Measurements from ENCODE around the gene HEATR3.
A peak's percentile ranks its signal among the peaks of the same experiment; 100 is the strongest.

The HEATR3 gene

DNA sequence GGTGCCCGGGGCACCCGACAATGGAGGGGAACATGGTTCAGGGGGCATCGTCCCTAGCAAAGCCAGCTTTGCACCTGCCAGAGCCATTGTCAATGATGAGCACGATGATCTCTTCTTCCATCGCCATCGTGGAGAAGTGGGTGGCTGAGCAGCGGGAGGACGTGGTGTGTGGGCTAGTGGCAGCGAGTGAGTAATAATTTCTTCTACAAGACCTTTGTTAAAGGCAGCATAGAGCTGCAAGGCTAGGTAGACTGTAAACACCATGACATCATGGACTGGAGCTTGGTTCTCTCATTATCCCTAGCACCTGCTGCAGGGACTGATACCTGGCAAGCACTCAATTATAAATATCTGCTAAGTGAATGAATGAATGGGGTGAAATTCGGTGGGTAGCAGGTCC, 6.7 kb upstream of the HEATR3 start:
- no peak for DNase-seq

DNA sequence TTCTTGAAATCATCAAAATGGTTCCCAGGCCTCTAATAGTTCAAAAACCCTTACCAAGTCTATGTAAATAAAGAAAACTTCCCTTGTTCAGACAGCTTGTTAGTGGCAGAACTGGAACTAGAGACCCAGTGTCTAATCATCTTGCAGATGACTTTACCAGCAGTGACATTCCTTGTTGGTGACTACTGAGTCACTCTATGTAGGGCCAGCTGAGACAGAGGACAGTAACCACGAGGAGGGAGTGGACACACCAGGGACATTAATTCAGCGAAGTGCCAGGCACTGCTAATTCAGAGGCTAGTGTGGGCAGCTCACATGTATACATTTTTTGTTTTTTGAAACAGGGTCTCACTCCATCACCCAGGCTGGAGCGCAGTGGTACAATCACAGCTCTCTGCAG, 6.1 kb upstream of the HEATR3 start:
- no peak for DNase-seq

DNA sequence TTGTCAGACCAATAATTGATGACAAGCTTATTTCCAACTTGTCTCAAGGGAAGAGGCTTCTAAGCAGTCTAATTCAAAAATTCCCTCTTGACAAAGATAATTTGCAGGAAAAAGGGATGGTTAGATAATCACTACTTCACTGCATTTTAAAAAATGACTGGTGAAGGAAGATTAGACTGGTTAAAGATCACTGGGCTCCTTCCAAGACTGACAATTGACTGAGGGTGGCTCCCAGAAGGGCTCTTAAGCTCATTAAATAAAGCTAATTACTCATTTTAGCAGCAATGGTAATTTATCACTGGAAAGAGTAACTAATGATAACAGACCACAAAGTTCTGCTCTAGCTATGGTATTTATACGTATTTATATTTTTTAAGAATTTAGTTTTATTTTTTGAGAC, 4.4 kb upstream of the HEATR3 start:
- no peak for DNase-seq

DNA sequence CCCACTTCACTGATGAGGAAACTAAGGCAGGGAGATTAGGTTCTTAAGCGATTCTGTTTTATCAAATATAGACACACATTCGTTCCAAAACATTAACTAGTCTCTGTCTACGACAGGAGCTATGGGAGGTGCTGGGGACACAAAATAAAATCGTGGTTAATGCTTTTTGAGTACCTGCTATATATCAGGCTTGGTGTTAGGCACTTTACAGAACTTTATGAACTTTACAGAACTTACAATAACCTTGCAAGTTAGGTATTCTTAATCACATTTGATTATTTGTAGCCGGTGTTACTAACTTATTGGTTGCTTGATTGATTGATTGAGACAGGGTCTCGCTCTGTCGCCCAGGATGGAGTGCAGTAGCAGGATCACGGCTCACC, 538 bp upstream of the HEATR3 start:
- no peak for DNase-seq

DNA sequence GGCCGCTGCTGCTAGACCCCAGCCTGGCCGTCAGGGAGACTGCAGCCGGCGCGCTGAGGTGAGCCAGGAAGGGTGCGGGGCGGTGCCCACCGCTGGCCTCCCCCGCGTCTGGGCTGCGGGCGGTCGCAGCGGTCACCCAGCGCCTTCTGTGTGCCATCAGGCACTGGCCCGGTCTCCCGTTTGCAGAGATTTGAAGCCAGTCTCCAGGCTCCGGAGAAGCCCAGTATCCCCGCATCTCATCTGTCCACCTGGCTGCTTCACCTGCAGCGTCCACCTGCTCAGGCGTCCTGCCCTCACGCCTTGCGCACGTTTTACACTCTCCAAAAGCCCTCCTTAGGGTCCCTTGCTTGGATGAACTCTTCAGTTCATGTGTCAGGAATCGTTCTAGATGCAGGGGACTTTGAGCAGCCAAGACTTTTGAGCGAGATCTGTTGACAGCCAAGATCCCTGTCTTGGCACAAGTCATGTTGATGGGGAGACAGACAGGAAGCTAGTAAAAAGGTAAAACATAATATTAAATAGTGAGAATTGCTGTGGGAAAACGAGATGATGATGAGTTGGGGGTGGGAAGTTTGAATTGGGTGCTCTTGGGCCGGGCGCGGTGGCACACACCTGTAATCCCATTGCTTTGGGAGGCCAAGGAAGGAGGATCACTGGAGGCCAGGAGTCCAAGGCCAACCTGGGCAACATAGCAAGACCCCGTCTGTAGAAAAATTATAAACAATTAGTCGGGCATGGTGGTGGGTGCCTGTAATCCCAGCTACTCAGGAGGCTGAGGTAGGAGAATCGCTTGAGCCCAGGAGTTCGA, 916 bp downstream of the HEATR3 start:
- DNase-seq, result no peak

DNA sequence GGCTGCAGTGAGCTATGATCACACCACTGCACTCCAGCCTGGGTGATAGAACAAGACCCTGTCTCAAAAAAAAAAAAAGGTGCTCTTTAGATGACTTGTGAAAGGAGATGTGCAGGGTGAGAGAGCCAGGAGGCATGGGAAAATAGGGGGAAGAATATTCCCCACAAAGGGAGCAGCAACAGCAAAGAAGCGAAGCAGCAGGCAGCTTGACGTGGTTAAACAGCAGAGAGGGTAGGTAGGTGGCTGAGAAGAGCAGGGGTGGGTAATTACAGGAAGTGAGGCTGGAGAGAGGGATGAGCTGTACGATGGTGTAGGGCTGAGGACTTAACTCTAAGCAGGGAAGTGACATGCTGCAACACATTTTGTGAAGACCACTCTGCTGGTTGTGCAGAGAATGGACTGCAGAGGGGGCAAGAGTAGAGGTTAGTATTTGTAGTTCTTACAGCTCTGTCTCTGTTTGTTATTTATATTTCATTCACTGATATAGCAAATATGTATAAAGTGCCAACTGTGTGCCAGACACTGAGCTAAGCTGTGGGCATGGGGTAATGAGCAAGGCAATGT, 1.6 kb downstream of the HEATR3 start:
- DNase-seq, result peak; percentile 41

DNA sequence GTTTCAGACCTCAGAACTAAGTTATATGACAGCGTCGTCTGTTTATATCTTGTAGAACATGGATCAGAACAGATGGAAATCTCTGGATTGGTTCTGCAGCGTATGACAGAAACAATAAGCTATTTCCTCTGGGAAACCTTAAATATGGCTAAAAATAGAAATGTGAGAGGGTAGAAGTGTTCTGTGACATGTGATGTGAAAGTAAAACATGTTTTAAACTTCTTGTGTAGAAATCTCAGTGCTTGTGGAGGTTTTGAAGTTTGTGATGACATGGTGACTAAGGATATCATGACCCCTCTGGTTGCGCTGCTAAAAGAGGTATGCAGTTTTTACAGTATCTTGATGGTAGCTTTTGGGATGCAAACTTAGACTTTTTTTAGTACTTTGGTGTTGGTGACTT, 2.8 kb downstream of the HEATR3 start:
- no peak for DNase-seq

DNA sequence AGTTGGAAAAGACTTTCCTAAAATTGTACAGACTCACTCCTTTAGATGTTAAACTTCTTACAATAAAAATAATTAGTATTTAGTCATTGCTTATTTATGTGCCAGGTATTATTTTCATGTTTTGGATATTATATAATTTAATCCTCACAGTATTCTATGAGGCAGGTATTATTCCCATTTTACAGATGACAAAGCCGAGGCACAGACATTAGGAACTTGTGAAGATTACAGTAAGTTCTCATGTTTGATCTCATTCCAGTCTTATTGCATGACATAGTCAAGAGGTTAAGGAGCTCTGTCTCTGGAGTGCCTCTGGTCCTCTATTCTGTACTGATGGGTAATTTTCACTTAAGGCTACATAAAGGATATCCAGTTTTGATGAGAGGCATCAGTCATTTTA, 3.3 kb downstream of the HEATR3 start:
- DNase-seq, result no peak

DNA sequence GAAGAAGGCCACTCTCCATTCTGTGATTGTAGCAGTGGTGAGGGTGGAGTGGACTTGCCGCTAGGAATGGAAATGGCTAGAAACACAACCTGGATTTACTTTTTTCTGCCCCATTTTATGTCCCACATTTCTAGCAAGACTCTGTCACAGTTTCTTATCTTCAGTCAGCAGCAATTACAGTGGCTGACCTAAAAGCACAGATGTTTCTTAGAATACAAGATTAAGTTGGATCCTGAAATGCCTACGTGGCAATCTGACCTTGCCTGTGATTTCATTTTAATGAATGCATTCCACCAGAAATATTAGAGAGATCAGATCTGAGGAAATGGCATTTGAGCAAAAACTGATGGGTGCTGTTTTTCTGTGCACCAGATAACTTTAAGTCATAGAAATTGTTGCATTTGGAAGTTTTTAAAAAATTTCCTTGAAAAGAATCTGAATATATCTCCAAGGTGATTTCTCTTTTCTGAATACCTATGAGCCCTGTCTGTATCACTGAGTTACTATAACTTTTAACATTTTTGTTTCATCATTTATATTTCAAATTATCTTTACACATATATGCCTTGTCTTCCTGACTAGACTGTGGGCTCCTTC, 5.4 kb downstream of the HEATR3 start:
- DNase-seq, result no peak

DNA sequence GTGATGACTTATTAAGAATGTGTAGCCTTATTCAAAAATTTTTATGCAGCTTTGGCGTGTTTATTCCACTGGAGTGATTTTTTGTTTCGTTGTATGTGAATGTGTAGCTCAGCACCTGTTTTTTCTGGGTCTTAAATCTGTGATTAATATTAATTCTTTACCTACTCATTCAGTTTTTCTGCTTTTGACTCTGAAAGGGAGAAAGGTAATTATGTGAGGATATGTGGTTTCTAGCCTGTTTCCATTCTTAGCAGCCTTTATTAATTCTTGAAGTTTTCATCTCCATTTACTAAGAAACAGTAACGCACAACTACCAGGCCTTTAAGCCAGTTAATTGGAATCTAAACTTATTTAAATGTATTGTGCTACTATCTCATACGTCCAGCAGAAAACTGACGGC, 7.0 kb downstream of the HEATR3 start:
- no peak for DNase-seq

DNA sequence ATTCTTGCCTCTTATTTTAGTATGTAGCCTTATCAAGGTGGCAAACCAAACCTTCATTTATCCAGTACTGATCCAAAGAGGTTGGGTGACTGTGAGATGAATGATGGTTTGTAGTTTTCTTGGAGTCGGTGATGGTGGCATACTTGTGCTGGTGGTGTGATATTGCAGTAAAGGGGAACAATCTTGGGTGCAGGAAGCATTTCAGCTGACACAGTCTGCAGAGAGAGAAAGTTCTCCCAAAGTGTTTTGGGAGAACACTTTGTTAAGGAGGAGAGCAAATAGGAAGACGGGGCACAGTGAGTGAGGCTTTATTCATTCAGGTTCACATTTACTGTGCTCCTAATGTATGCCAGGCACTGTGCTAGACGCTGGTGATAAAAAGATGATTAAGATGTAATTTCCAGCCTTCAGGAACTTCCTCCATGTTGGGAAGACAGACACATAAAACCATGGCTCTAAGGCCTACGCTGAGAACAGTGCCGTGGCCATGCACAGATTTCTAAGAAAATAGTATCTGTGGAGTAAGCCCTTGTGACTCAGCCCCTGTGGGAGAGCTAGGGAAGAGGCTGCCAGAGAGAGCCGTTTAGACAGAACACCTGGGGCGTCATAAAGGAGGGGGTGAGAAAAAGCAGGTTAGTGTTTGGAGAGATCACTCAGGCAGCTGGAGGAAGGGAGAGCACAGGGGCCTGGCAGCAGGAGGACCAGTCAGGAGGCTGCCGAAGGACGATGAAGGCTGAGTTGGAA, 13.8 kb downstream of the HEATR3 start:
- DNase-seq, result no peak

DNA sequence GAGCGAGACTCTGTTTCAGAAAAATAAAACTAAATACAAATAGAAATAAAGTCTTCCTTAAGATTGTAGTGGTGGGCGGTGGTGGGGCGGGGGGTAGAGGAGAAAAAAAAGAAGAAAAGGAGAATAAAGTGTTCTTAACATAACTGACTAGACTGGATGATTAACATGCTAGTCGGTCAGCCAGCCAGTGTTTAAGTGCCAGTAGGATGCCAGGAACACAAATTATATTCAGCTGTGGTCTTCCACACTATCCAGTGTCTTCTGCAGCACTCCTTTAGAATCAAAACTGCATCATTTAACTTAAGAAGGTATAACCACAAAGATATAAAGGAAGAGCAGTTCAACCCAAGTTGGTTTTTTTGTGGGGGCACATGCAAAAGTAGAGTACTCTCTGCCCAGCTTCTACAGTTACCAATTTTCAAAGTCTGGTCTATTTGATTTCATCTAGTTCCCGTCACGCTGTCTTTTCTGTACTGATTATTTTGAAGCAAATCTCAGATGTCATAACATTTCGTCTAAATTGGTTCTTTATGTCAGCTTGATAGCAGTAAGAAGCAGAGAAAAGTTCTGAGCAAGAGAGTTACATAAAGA, 15.8 kb downstream of the HEATR3 start:
- DNase-seq, result no peak

DNA sequence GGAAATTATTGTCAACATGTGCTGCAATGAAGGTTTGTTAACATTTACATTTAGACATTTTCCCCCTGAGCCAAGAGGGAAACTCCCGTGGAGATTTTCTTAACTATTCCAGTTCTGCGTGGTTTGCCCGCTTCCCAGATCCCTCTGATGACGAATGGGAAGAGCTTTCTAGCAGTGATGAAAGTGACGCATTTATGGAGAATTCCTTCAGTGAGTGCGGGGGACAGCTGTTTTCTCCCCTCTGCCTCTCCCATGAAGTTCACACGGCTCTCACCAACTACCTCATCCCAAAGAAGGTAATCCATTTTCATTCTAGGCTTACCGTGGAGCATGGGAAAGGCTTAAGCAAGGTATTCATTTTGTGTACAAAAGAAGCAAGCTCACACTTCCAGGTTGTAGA, 18.2 kb downstream of the HEATR3 start:
- DNase-seq, result no peak

DNA sequence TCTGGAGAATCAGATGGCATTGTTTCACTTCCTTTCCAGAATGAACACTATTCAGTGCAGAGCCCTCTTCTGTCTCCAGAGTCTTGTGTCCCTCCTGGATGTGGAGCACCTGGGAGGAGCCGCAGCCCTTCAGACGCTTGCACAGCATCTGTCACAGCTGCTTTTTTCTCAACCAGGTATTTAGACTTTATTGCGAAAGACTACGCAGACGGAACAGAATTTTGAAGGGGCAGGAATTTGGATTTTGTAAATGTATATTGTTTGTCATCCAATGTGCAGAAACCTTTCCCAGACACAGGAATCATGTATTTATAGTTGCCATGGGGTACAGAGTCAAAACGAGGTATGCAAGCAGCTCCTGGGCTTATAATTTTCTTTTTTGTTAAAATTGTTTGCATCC, 20.4 kb downstream of the HEATR3 start:
- no peak for DNase-seq

DNA sequence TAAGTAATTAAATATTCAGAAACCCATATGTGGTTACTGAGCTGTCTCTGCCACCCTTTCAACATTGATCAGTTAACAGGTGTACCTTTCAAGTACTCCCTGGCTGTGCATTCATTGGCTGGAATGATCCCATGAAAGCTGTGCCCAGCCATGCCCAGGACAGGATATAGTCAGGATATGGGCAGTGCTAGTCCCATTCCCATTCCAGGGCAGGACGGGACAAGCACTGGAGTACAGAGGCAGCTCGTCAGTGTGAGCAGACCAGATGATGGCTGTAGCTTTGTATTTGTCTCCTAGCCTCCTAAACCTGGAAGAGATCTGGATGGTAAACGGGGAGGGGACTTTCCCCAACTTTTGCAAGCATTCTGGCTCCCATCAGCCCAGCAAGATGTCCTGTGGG, 22.5 kb downstream of the HEATR3 start:
- no peak for DNase-seq

DNA sequence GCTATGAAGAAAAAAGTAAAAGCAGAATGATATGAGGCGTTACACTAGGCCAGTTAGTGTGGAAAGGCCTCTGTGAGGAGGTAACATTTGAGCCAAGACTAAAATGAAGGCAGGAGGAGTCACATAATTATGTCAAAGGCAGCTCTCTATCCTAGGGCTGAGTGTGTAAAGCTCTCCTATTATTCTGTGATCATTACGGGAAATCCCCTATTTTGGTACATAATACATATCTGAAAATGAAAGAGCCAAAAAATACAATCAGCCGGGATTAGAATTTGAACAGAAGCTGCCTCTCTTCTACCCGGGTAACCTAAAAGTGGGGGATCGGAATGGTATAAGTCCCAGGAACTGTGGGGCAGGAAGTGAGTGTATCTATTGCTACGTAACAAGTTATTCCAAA, 27.1 kb downstream of the HEATR3 start:
- no peak for DNase-seq

DNA sequence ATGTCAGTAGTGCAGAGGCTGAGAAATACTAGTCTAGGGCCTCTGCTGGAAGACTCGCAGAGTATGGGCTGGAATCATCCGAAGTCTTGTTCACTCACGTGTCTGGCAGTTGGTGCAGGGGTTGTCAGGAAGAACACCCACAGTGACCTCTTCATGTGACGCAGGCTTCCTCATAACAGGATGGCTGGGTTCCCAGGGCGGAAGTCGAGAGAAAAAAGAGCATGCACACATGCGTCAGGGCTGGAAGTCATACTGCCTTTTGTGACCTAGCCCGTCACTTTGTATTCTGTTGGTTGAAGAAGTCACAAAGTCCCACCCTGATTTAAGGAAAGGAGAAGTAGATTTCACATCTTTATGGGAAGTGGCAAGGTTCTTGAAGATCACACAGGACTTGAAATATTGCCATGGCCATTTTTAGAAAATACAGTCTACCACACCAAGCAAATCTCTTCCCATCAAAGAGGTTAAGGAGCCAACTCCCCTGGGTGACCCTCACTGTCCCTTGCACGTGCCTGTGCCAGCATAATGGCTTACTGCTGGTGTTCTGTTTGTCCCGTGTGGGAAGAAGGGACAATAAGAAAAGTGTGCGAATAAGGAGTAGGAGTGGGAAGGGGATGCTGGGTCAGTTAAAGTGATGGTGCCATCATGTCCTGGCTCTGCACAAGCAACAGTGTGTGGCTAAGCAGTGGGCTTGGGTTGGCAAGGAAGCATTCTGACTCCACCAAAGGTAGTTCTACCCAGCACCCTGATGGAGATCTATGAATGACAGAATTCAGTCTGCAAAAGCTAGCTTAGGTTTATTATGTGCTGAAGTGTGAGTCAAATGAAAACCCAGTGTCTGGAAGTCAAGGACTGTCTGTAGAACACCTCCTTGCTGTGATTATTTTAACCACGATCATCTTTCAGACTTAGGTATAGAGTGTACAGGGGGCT, 28.1 kb downstream of the HEATR3 start:
- peak; percentile 30 for DNase-seq

DNA sequence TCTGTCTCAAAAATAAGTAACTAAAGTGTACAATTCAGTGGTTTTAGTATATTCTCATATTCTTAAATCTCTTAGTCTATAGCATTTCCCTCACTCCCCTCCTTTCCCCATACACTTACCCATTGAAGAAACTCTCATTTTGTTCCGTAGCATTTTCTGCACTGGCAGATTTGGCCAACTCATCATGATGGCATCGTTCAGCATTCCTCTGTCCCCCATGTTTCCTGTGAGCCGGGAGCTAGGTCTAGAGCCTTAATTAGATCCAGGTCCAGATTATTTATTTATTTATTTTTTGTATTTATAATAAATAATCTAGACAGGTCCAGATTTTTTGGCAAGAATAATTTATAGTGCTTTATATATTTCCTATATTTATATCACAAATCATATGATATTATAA, 31.0 kb downstream of the HEATR3 start:
- DNase-seq, result no peak

DNA sequence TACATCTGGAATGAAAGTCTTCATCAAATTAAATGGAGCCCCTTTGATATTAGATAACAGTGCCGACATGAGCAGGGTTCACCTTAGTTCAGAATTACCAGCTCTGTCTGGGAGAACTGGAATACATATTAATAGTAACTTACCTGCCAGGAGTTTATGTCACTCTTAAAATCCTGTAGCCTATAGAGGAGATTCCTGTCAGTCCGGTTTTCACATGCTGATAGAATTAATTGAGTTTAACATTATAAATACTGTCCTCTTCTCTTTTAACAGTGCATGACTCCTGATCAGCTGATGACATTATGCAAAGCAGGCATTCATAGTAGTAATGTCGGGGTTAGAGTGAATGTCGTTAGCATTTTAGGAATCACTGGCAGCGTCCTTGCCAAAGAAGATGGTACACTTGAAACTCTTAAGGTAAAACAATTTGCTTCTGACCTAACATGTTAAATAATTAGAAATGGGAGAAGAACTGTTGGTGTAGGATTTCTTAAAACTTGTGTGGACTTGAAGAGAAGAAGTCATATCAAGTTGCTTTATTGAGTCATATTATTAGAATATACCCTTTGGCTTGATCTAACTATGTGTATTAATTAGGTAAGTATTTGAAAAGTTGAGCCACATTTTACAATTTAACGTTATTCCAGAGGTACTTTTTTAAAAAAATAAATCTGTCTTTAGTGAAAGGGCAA, 34.3 kb downstream of the HEATR3 start:
- no peak for DNase-seq

DNA sequence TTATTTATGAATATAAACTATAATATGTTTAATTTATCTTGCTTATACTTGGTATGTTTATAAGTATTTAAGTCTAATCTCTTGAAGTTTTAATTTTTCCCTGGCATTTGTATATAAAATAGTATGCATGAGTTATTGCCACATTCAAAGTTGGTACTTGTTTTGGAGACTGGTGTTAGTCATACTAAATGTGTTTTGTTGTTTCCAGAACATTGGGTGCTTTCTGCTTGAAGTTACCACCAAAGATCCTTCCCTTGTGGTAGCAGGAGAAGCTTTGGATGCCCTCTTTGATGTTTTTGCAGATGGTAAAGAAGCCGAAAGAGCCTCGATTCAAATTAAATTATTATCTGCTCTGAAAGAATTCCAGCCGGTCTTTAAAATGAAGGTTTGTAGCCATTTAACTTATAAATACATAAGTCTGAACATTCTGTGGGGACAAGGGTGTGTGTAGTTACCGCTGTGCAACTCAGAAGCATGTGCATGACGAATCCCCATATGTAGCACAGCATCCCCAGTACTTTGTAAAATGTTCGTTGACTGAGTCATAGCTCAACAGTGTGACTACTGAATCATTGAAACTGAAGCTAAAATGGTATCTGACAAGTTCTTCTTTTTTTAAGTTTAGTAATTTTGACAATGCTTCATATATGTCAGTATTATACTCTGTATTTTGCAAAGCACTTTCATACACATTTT, 36.4 kb downstream of the HEATR3 start:
- DNase-seq, result no peak

DNA sequence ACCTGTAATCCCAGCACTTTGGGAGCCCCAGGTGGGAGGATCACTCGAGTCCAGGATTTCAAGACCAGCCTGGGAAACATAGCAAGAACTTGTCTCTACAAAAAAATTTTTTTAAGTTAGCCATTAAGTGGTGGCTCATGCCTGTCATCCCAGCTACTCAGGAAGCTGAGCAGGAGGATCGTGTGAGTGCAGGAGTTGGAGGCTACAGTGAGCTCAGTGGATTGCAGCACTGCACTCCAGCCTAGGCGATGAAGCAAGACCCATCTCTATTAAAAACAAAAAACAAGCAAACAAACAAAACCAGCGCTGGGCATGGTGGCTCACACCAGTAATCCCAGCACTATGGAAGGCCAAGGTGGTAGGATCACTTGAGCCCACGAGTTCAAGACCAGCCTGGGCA, 38.0 kb downstream of the HEATR3 start:
- DNase-seq, result no peak
